ENCODE measurements around the gene KRT73.

Gene KRT73

GRCh38 chr12:52618216-52618615, at the start of gene KRT73:
KRT73 (minus strand) TSS chr12:52618559; CDS start chr12:52618524, 35 bp downstream.
- no peak within 1 kb of the TSS for H3K4me3 ChIP-seq (replicated peaks; ENCODE audit: low read depth, low read length)
- DNase-seq (ENCODE audit: extremely low read depth, low read depth) = no peak
- TF ChIP-seq CTCF (IDR thresholded peaks at IDR 0.05; ENCODE audit: low read depth, low read length, missing control alignments) = no peak

- DNase-seq (ENCODE audit: extremely low read depth, low read depth) = no peak
- no peak overlapping the region for H3K4me3 ChIP-seq (replicated peaks; ENCODE audit: low read depth, low read length)
- no peak for TF ChIP-seq CTCF (IDR thresholded peaks at IDR 0.05; ENCODE audit: low read depth, low read length, missing control alignments)
These were observed 49.6 kb upstream of the KRT73 start for GRCh38 chr12:52667931-52668330.

- no peak for DNase-seq (ENCODE audit: extremely low read depth, low read depth)
- no peak overlapping the region for H3K4me3 ChIP-seq (replicated peaks; ENCODE audit: low read depth, low read length)
- TF ChIP-seq CTCF (IDR thresholded peaks at IDR 0.05; ENCODE audit: low read depth, low read length, missing control alignments) = peak; percentile 4
These were observed 49.1 kb upstream of the KRT73 start for GRCh38 chr12:52667509-52667908.

GRCh38 chr12:52666471-52666870, 48.1 kb upstream of the KRT73 start:
- no peak for TF ChIP-seq CTCF (IDR thresholded peaks at IDR 0.05; ENCODE audit: low read depth, low read length, missing control alignments)
- H3K4me3 ChIP-seq (replicated peaks; ENCODE audit: low read depth, low read length) = no peak overlapping the region
- DNase-seq (ENCODE audit: extremely low read depth, low read depth) = no peak

GRCh38 chr12:52663420-52663819, 45.1 kb upstream of the KRT73 start:
- DNase-seq (ENCODE audit: extremely low read depth, low read depth) = no peak
- TF ChIP-seq CTCF (IDR thresholded peaks at IDR 0.05; ENCODE audit: low read depth, low read length, missing control alignments) = no peak
- no peak overlapping the region for H3K4me3 ChIP-seq (replicated peaks; ENCODE audit: low read depth, low read length)

GRCh38 chr12:52662918-52663229, 44.5 kb upstream of the KRT73 start:
- TF ChIP-seq CTCF (IDR thresholded peaks at IDR 0.05; ENCODE audit: low read depth, low read length, missing control alignments) = no peak
- no peak for DNase-seq (ENCODE audit: extremely low read depth, low read depth)
- H3K4me3 ChIP-seq (replicated peaks; ENCODE audit: low read depth, low read length) = no peak overlapping the region

GRCh38 chr12:52662093-52662917, 43.9 kb upstream of the KRT73 start:
- TF ChIP-seq CTCF (IDR thresholded peaks at IDR 0.05; ENCODE audit: low read depth, low read length, missing control alignments) = no peak
- no peak for DNase-seq (ENCODE audit: extremely low read depth, low read depth)
- H3K4me3 ChIP-seq (replicated peaks; ENCODE audit: low read depth, low read length) = no peak overlapping the region
